PC-9 (cell line): ENCODE measurements around the gene BMPR2. TPM values are rescaled to one million over a fixed set of nuclear protein-coding genes. Genes with fewer than 3 reads are reported as not detected.

Experiments
- BruUV-seq: library from RNA; stranded (reverse); fragments of 400-500 nt; replicated peaks from 2 replicates; lab custom pipeline; 2021; lab: Mats Ljungman, UMichigan
- CTCF ChIA-PET: fragments of 300-600 bp; sonication (Branson Sonifier 250); formaldehyde crosslinking; loops from one replicate; lab custom pipeline; 2022; ENCODE audit warnings: antibody characterized with exemption; lab: Charles Lee
- POLR2A ChIA-PET: fragments of 300-600 bp; sonication (Branson Sonifier 250); formaldehyde crosslinking; loops from one replicate; lab custom pipeline; 2022; ENCODE audit warnings: antibody characterized with exemption; ENCODE audit not compliant: unreplicated experiment; lab: Charles Lee
- DNase-seq, 2 experiments: peaks; one replicate each; pipeline versions ENCODE4 v3.0.0 to v3.0.0-alpha.2; 2015 to 2022; ENCODE audit warnings: mixed read lengths in 1 of 2
- H2AFZ ChIP-seq: fragments of 200-600 bp; sonication (generic); 2 replicates; pipeline ENCODE4 v1.8.1; 2017; ENCODE audit warnings: antibody characterized with exemption
- H3F3A ChIP-seq: fragments of 200-600 bp; sonication (generic); 2 replicates; pipeline ENCODE4 v1.8.1; 2017; ENCODE audit warnings: antibody characterized with exemption, mild to moderate bottlenecking, low read depth; ENCODE audit not compliant: insufficient read depth
- H3K27ac ChIP-seq: fragments of 200-600 bp; sonication (generic); 2 replicates; pipeline ENCODE4 v1.6.1; 2016; ENCODE audit warnings: mixed run types
- H3K27me3 ChIP-seq: fragments of 200-600 bp; sonication (generic); 2 replicates; pipeline ENCODE4 v1.6.1; 2016; ENCODE audit warnings: low read depth, mixed run types; ENCODE audit not compliant: insufficient read depth
- H3K36me3 ChIP-seq: fragments of 200-600 bp; sonication (generic); 2 replicates; pipeline ENCODE4 v1.6.1; 2016; ENCODE audit warnings: low read depth, mixed run types
- H3K4me1 ChIP-seq: fragments of 200-600 bp; sonication (generic); replicated peaks from 2 replicates; pipeline ENCODE4 v1.6.1; 2016; ENCODE audit warnings: mixed run types; ENCODE audit not compliant: insufficient read depth
- H3K4me2 ChIP-seq: fragments of 200-600 bp; sonication (generic); 2 replicates; pipeline ENCODE4 v1.6.1; 2017; ENCODE audit warnings: mixed run types
- H3K4me3 ChIP-seq: fragments of 200-600 bp; sonication (generic); 2 replicates; pipeline ENCODE4 v1.6.1; 2016; ENCODE audit warnings: mixed run types
- H3K79me2 ChIP-seq: fragments of 200-600 bp; sonication (generic); 2 replicates; pipeline ENCODE4 v1.6.1; 2017; ENCODE audit warnings: low read depth, mixed run types
- H3K9me2 ChIP-seq: fragments of 200-600 bp; sonication (generic); 2 replicates; pipeline ENCODE4 v1.8.1; 2017; ENCODE audit warnings: mild to moderate bottlenecking; ENCODE audit not compliant: insufficient read depth
- H3K9me3 ChIP-seq: fragments of 200-600 bp; sonication (generic); 2 replicates; pipeline ENCODE4 v1.8.1; 2016; ENCODE audit warnings: low read depth; ENCODE audit not compliant: insufficient read depth
- H4K20me1 ChIP-seq: fragments of 200-600 bp; sonication (generic); 2 replicates; pipeline ENCODE4 v1.8.1; 2017; ENCODE audit not compliant: insufficient read depth
- EZH2 ChIP-seq: fragments of 200-600 bp; sonication (generic); IDR thresholded peaks from 2 replicates; pipeline ENCODE4 v1.8.0; 2017; ENCODE audit warnings: antibody characterized with exemption, low read depth
- intact Hi-C: fragments of 100-400 bp; cut with micrococcal nuclease; formaldehyde crosslinking; loops from one replicate; pipeline ENCODE4 v1.10.0; 2022; ENCODE audit not compliant: unreplicated experiment
- total RNA-seq: library from RNA; stranded (reverse); gene quantifications from 2 replicates; pipeline ENCODE4 v1.2.3, GENCODE V29; 2021
- TF ChIP-seq, protein P1 (sequence below): fragments of 200-600 bp; sonication (generic); conservative IDR thresholded peaks from 2 replicates; pipeline ENCODE4 v1.6.1; 2017; ENCODE audit warnings: mixed run types, antibody characterized with exemption, mild to moderate bottlenecking, moderate library complexity

BMPR2 gene
- total RNA-seq, 1 experiment from 2014 or later, result 23.2 TPM

DNA sequence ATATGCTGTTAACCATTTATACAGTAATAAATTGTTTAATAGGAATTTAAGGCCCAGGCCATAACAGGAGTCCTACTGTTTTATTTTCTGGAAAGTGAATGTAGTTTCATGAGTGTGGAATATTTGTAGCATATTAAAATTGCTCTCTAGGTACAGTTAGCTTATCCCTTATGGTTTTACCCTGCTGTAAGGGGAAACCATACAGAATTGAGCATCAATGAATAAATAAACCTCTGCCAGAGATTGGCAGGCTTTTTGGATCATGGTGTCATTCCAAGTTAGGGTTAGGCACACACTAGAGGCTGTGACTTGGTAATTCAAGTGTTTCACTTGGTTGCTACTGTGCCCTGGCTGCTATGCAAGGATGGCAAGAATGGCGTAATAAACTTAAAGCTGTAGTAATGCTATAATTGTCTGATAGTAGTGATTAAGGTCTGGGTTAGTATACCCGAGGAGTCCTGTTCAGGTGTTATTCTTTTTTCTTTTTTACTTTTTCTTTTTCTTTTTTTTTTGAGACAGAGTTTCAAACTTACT lies 30.4 kb downstream of the BMPR2 start:
- CTCF ChIA-PET, result no interaction called here
- no peaks in the 10 kb centered on the region for H3K27me3 ChIP-seq
- no peaks in the 10 kb centered on the region for H3F3A ChIP-seq
- H3K4me1 ChIP-seq, result no peaks in the 10 kb centered on the region
- no peaks in the 10 kb centered on the region for H3K79me2 ChIP-seq
- DNase-seq, result no peak
- no peaks in the 10 kb centered on the region for H3K9me2 ChIP-seq
- H2AFZ ChIP-seq, result no peak overlapping the region
- intact Hi-C loops, result no loop called here
- no TSS peak for BruUV-seq
- TF ChIP-seq EZH2, result no peak
- TF ChIP-seq, protein P1, sequence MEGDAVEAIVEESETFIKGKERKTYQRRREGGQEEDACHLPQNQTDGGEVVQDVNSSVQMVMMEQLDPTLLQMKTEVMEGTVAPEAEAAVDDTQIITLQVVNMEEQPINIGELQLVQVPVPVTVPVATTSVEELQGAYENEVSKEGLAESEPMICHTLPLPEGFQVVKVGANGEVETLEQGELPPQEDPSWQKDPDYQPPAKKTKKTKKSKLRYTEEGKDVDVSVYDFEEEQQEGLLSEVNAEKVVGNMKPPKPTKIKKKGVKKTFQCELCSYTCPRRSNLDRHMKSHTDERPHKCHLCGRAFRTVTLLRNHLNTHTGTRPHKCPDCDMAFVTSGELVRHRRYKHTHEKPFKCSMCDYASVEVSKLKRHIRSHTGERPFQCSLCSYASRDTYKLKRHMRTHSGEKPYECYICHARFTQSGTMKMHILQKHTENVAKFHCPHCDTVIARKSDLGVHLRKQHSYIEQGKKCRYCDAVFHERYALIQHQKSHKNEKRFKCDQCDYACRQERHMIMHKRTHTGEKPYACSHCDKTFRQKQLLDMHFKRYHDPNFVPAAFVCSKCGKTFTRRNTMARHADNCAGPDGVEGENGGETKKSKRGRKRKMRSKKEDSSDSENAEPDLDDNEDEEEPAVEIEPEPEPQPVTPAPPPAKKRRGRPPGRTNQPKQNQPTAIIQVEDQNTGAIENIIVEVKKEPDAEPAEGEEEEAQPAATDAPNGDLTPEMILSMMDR, result no peak
- no peaks in the 10 kb centered on the region for H3K9me3 ChIP-seq
- POLR2A ChIA-PET, result no interaction called here
- no peaks in the 10 kb centered on the region for H3K36me3 ChIP-seq
- no peak overlapping the region for H3K4me2 ChIP-seq
- H3K4me3 ChIP-seq, result no peak overlapping the region
- H4K20me1 ChIP-seq, result no peaks in the 10 kb centered on the region
- no peak overlapping the region for H3K27ac ChIP-seq

DNA sequence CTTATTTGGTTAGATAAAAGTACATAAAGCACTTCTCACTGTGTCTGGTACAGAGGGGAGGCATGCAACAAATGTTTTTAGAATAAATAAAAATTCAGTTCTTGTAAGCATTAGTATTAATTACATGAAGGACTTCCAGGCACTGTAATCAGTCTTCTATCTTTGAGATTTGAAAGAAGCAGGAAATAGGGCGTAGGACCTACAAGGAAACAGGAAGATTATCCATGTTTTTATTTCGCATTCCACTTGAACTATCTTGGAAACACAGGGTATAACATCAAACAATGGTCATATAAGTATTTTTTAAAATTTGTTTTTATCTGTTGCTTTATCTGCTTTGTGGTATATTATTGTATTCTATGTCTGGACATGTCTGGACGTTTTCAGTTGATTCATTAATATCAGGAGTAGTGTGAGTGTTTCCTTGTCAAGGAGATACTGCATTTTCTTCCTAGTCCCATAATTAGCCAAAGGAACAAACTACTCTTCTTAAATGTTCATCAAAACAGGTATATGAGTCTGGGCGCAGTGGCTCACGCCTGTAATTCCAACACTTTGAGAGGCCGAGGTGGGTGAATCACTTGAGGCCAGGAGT lies 32.5 kb downstream of the BMPR2 start:
- no peaks in the 10 kb centered on the region for H4K20me1 ChIP-seq
- no peak overlapping the region for H3K4me2 ChIP-seq
- no peaks in the 10 kb centered on the region for H3K79me2 ChIP-seq
- no TSS peak for BruUV-seq
- no peaks in the 10 kb centered on the region for H3F3A ChIP-seq
- TF ChIP-seq, protein P1, result no peak
- TF ChIP-seq EZH2, result no peak
- H3K27ac ChIP-seq, result no peak overlapping the region
- ChIA-PET POLR2A (no interaction called here), CTCF (no interaction called here)
- H3K27me3 ChIP-seq, result no peaks in the 10 kb centered on the region
- H3K4me1 ChIP-seq, result no peaks in the 10 kb centered on the region
- intact Hi-C loops, result no loop called here
- DNase-seq, result no peak
- no peak overlapping the region for H3K4me3 ChIP-seq
- H2AFZ ChIP-seq, result no peak overlapping the region
- no peaks in the 10 kb centered on the region for H3K9me3 ChIP-seq
- no peaks in the 10 kb centered on the region for H3K36me3 ChIP-seq
- no peaks in the 10 kb centered on the region for H3K9me2 ChIP-seq

DNA sequence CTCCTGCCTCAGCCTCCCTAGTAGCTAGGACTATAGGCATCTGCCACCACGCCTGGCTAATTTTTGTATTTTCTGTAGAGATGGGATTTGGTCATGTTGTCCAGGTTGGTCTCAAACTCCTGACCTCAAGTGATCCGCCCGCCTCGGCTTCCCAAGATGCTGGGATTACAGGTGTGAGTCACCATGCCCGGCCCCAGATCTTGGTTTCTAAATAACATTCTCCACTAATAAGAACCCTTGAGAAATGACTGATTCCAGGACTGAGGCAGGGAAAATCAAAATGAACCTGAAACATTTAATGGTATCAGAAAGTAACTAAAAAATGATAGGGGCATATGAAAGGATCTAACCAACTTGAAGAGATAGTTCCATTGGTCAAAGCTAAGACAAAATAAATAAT lies 34.0 kb downstream of the BMPR2 start:
- Histone ChIP-seq H3K9me2 (no peaks in the 10 kb centered on the region), H3K27ac (no peak overlapping the region), H2AFZ (no peak overlapping the region), H3K4me3 (no peak overlapping the region), H3K9me3 (no peaks in the 10 kb centered on the region), H3F3A (no peaks in the 10 kb centered on the region), H3K36me3 (no peaks in the 10 kb centered on the region), H3K79me2 (no peaks in the 10 kb centered on the region), H3K4me2 (no peak overlapping the region), H3K4me1 (no peaks in the 10 kb centered on the region), H3K27me3 (no peaks in the 10 kb centered on the region), H4K20me1 (no peaks in the 10 kb centered on the region)
- intact Hi-C loops, result no loop called here
- CTCF ChIA-PET, result no interaction called here
- no peak for TF ChIP-seq EZH2
- TF ChIP-seq, protein P1, result no peak
- POLR2A ChIA-PET, result no interaction called here
- no peak for DNase-seq
- no TSS peak for BruUV-seq
